ENCODE measurements around the gene NABP1. TPM values are rescaled to one million over a fixed set of nuclear protein-coding genes. Genes with fewer than 3 reads are reported as not detected.

The NABP1 gene
- total RNA-seq, 1 experiment from 2014 or later: 96.3 TPM

- POLR2A ChIA-PET: interaction anchor here (1.1 kb wide), 1 partner anchor 27 kb away, joined by 7 read pairs; no protein-coding TSS in a partner anchor
- no peak overlapping the region for H3K27ac Mint-ChIP-seq (ENCODE audit: low read depth, unreplicated experiment)
- TF ChIP-seq, protein P1, sequence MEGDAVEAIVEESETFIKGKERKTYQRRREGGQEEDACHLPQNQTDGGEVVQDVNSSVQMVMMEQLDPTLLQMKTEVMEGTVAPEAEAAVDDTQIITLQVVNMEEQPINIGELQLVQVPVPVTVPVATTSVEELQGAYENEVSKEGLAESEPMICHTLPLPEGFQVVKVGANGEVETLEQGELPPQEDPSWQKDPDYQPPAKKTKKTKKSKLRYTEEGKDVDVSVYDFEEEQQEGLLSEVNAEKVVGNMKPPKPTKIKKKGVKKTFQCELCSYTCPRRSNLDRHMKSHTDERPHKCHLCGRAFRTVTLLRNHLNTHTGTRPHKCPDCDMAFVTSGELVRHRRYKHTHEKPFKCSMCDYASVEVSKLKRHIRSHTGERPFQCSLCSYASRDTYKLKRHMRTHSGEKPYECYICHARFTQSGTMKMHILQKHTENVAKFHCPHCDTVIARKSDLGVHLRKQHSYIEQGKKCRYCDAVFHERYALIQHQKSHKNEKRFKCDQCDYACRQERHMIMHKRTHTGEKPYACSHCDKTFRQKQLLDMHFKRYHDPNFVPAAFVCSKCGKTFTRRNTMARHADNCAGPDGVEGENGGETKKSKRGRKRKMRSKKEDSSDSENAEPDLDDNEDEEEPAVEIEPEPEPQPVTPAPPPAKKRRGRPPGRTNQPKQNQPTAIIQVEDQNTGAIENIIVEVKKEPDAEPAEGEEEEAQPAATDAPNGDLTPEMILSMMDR (IDR thresholded peaks at IDR 0.05; ENCODE audit: unreplicated experiment): no peak
- CTCF ChIA-PET: interaction anchor here (0.5 to 1.8 kb wide), 4 partner anchors 20 to 180 kb away, joined by 3 to 10 read pairs (median 5); no protein-coding TSS in a partner anchor
- H3K4me1 Mint-ChIP-seq (ENCODE audit: insufficient read depth, unreplicated experiment): no peaks in the 10 kb centered on the region
- no peaks in the 10 kb centered on the region for H3K36me3 Mint-ChIP-seq (ENCODE audit: insufficient read depth, unreplicated experiment)
- no TSS peak for BruUV-seq (replicated peaks)
- H3K4me3 Mint-ChIP-seq (ENCODE audit: unreplicated experiment): no peak overlapping the region
- H3K27me3 Mint-ChIP-seq (ENCODE audit: insufficient read depth, unreplicated experiment): no peaks in the 10 kb centered on the region
- DNase-seq (ENCODE audit: unreplicated experiment): peak; percentile 24
- intact Hi-C loops (cut with micrococcal nuclease): no loop called here
- H3K9me3 Mint-ChIP-seq (ENCODE audit: unreplicated experiment): no peaks in the 10 kb centered on the region
Observed at GRCh38 chr2:191728750-191729624, 51.1 kb downstream of the NABP1 start.

DNA sequence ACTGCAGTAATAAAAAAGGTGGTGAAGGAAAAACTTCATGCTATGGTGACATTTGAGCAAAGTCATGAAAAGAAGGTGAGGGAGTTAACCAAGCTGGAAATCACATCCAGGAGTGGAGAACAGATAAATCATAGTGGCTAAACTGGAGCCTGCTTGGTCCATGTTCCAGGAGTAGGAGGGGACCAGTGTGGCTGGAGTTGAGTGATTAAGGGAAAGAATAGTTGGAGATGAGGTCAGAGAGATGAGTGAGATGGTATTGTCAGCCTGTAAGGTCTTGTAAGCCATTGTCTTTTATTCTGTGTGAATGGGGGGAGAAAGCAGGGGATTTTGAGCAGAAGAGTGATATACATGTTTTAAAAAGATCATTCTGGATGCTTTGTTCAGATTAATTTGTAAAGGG, 52.3 kb downstream of the NABP1 start:
- no peak for DNase-seq (ENCODE audit: unreplicated experiment)
- Mint-ChIP-seq H3K36me3 (ENCODE audit: insufficient read depth, unreplicated experiment) (no peaks in the 10 kb centered on the region), H3K4me3 (ENCODE audit: unreplicated experiment) (no peak overlapping the region), H3K27ac (ENCODE audit: low read depth, unreplicated experiment) (no peak overlapping the region), H3K27me3 (ENCODE audit: insufficient read depth, unreplicated experiment) (no peaks in the 10 kb centered on the region), H3K4me1 (ENCODE audit: insufficient read depth, unreplicated experiment) (no peaks in the 10 kb centered on the region), H3K9me3 (ENCODE audit: unreplicated experiment) (no peaks in the 10 kb centered on the region)
- BruUV-seq (replicated peaks): no TSS peak
- intact Hi-C loops (cut with micrococcal nuclease): no loop called here
- TF ChIP-seq, protein P1 (IDR thresholded peaks at IDR 0.05; ENCODE audit: unreplicated experiment): no peak
- ChIA-PET POLR2A (interaction anchor here (0.6 kb wide), 1 partner anchor 1032 kb away, joined by 5 read pairs; no protein-coding TSS in a partner anchor), CTCF (no interaction called here)

Other genes with a start within 250 kb of the NABP1 start
- gene CAVIN2, start 169.0 kb downstream of the NABP1 start, total RNA-seq (2022): 14.7 and 16.4 TPM in 2 replicates